Heart left ventricle (tissue), 16 donors: Measurements from ENCODE around the gene TUBA4A. TPM values are rescaled to one million over a fixed set of nuclear protein-coding genes. Genes with fewer than 3 reads are reported as not detected.

Source experiments
- ATAC-seq, 4 donors: fragments of 200-7000 bp; cut with Tn5 transposase; one replicate each; pipeline ENCODE4 v1.9.1; 2020 to 2022; ENCODE audit warnings: moderate library complexity in 4 of 4, mild to moderate bottlenecking in 3 of 4, moderate number of reproducible peaks in 1 of 4
- DNase-seq, 5 donors: peaks; one replicate each; pipeline ENCODE4 v3.0.0-alpha.2; 2020
- H3K27ac ChIP-seq, 12 donors: fragments of 200-600 bp; sonication (generic) in 4 of 12; one replicate each; pipeline versions ENCODE4 v1.5.0 to v1.8.0; 2016 to 2022; ENCODE audit warnings: mild to moderate bottlenecking in 2 of 12
- H3K27me3 ChIP-seq, 9 donors: fragments of 200-600 bp; sonication (generic) in 2 of 9; one replicate each; pipeline versions ENCODE4 v1.5.1 to v1.8.0; 2016 to 2022; ENCODE audit warnings: mild to moderate bottlenecking in 3 of 9
- H3K36me3 ChIP-seq, 9 donors: fragments of 200-600 bp; sonication (generic) in 2 of 9; one replicate each; pipeline versions ENCODE4 v1.5.0 to v1.8.0; 2018 to 2022; ENCODE audit warnings: mild to moderate bottlenecking in 2 of 9
- H3K4me1 ChIP-seq, 12 donors: fragments of 200-600 bp; sonication (generic) in 4 of 12; one replicate each; pipeline versions ENCODE4 v1.5.0 to v1.8.0; 2016 to 2022; ENCODE audit warnings: mild to moderate bottlenecking in 3 of 12
- H3K4me3 ChIP-seq, 12 donors: fragments of 200-600 bp; sonication (generic) in 4 of 12; one replicate each; pipeline versions ENCODE4 v1.5.0 to v1.8.0; 2017 to 2022; ENCODE audit warnings: mild to moderate bottlenecking in 9 of 12, moderate library complexity in 4 of 12
- H3K9me3 ChIP-seq, 12 donors: fragments of 200-600 bp; sonication (generic) in 4 of 12; one replicate each; pipeline versions ENCODE4 v1.5.0 to v1.8.0; 2016 to 2022; ENCODE audit warnings: mild to moderate bottlenecking in 1 of 12
- POLR2A ChIP-seq, 2 donors: fragments of 450-650 bp; IDR thresholded peaks; one replicate each; pipeline ENCODE4 v1.6.1; 2017; ENCODE audit warnings: antibody characterized with exemption in 2 of 2, mild to moderate bottlenecking in 2 of 2, moderate library complexity in 2 of 2
- WGBS, 4 donors: extraction: QIAGEN DNeasy Blood & Tissue Kit in 2 of 4; methylation state at CpG; one replicate each; pipeline versions ENCODE4 v1.1.5 to v1.1.7; 2013 to 2018; 5-methylcytosine and 5-hydroxymethylcytosine counted together
- intact Hi-C, 10 donors: fragments of 100-400 bp; cut with DNase I; formaldehyde crosslinking; loops; one replicate each; pipeline versions ENCODE4 v1.11.1 to v1.14.2; 2022
- polyA plus RNA-seq, 2 donors: library from polyadenylated mRNA; stranded (reverse); fragments of 200-250 nt; gene quantifications; one replicate each; pipeline ENCODE4 v1.2.3, GENCODE V29; 2013
- total RNA-seq, 9 donors: library from RNA; depleted of rRNA in 2 of 9; stranded (reverse); fragments of >200 nt in 2 of 9; fragmentation: NEBNext Ultra II Directional in 3 of 9; extraction: Animal tissue kit (Norgen Biotek cat#: 25700) in 3 of 9; gene quantifications; one replicate each; pipeline versions ENCODE4 v1.1.0 to v1.2.4, GENCODE V29; 2016 to 2023
- TF ChIP-seq, protein P1 (sequence below), 12 donors: fragments of 200-600 bp; sonication (generic) in 4 of 12; IDR thresholded peaks; one replicate each; pipeline versions ENCODE4 v1.5.0 to v1.8.0; 2018 to 2022; ENCODE audit warnings: antibody characterized with exemption in 12 of 12, mild to moderate bottlenecking in 5 of 12
- donor health status: ischemic (EF 13 %, LVEDD 7.1; RV severe dilation, severe dysfunction).
- donor health status: healthy with polysubstance abuse.
- donor health status: DM: no; HTN: yes; CAD: no.
- donor health status: DM: no; HTN: no; CAD: no.
- donor health status: ischemic (EF 25% LVEDD 6.9; RV normal size, moderate dysfunction).
- donor health status: ischemic (EF 25% LVEDD 5.7; RV mildly dilated, moderate dysfunction).
- donor health status: healthy.
- donor health status: DM: yes; HTN: yes; CAD: no.
- donor health status: ischemic (EF 35%, LVEDD 5.7; RV mildly dilated, moderate dysfunction).
- donor health status: nonischemic (EF 11% LVEDD 7.7; RV severe dilation, severe dysfunction).
- donor health status: DM: yes; HTN: yes; CAD: no.
- donor health status: PGD.
- donor health status: ischemic (EF 29% LVEDD 5.4; RV normal size, mild dysfunction).
- donor health status: nonischemic (EF 23%, LVEDD 6.1; RV moderate dilation, normal function).

Gene TUBA4A
- total and polyA plus RNA-seq, 11 donors: 137 to 381 (median 193) TPM

DNA sequence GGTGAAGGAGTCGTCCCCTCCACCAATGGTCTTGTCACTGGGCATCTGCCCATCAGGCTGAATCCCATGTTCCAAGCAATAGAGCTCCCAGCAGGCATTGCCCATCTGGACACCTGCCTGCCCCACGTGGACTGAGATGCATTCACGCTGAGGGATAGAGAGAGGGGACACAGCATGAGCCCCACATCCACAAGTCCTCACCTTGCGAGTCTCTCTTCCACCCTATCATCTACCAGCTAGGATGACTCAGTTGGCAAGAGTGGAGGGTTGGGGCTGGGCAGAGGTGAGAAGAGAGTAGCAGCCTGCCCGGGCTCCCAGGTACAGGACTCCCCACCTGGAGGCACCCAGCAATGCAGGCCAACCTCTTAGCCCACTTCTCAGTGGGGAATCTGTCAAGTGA lies 1.6 kb downstream of the TUBA4A start:
- ATAC-seq: no peak
- peaks cover 6 to 76% (median 45%) of the 10 kb centered on the region in 12 donors for H3K4me1 ChIP-seq
- H3K27me3 ChIP-seq: peaks cover 0 to 10% (median 0%) of the 10 kb centered on the region in 9 donors

DNA sequence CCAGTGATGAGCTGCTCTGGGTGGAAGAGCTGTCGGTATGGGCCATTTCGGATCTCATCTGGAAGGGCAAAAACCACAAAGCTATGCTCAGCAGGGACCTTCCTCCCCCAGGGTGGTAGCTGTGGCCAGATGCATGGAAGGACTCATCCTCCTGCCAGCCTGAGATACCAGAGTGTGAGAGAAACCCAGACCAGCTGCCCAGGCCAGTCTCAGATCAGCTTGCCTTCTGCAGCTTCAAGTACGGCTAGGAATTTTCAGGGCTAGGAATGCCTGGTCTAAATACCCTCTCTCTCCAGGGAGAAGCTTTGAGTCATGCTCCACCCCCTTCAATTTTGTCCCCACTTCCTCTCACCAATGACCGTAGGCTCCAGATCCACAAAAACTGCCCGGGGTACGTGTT lies 2.1 kb downstream of the TUBA4A start:
- intact Hi-C loops: loop anchor here in 1 of 10 donors (2.0 kb wide), 1 partner anchor 27 kb away; the partner anchor contains the start of gene DNAJB2

More for the DNA sequence above, 1.6 kb downstream of the TUBA4A start:
- 56 to 60% (median 57%) methylated on average over 5 of the region's 5 CpGs for WGBS, 4 donors
- TF ChIP-seq, protein P1, sequence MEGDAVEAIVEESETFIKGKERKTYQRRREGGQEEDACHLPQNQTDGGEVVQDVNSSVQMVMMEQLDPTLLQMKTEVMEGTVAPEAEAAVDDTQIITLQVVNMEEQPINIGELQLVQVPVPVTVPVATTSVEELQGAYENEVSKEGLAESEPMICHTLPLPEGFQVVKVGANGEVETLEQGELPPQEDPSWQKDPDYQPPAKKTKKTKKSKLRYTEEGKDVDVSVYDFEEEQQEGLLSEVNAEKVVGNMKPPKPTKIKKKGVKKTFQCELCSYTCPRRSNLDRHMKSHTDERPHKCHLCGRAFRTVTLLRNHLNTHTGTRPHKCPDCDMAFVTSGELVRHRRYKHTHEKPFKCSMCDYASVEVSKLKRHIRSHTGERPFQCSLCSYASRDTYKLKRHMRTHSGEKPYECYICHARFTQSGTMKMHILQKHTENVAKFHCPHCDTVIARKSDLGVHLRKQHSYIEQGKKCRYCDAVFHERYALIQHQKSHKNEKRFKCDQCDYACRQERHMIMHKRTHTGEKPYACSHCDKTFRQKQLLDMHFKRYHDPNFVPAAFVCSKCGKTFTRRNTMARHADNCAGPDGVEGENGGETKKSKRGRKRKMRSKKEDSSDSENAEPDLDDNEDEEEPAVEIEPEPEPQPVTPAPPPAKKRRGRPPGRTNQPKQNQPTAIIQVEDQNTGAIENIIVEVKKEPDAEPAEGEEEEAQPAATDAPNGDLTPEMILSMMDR (IDR thresholded peaks at IDR 0.05): no peak
- TF ChIP-seq POLR2A (IDR thresholded peaks at IDR 0.05): no peak
- peak in 1 of 5 donors; percentile 33 for DNase-seq
- intact Hi-C loops: loop anchor here in 1 of 10 donors (2.0 kb wide), 1 partner anchor 27 kb away; the partner anchor contains the start of gene DNAJB2
- peak overlapping the region in 10 of 12 donors; percentile 82 to 91 (median 87) for H3K27ac ChIP-seq
- peaks cover 0 to 41% (median 25%) of the 10 kb centered on the region in 9 donors for H3K36me3 ChIP-seq
- peak overlapping the region in 9 of 12 donors; percentile 60 to 92 (median 78) for H3K4me3 ChIP-seq
- H3K9me3 ChIP-seq: no peaks in the 10 kb centered on the region

DNA sequence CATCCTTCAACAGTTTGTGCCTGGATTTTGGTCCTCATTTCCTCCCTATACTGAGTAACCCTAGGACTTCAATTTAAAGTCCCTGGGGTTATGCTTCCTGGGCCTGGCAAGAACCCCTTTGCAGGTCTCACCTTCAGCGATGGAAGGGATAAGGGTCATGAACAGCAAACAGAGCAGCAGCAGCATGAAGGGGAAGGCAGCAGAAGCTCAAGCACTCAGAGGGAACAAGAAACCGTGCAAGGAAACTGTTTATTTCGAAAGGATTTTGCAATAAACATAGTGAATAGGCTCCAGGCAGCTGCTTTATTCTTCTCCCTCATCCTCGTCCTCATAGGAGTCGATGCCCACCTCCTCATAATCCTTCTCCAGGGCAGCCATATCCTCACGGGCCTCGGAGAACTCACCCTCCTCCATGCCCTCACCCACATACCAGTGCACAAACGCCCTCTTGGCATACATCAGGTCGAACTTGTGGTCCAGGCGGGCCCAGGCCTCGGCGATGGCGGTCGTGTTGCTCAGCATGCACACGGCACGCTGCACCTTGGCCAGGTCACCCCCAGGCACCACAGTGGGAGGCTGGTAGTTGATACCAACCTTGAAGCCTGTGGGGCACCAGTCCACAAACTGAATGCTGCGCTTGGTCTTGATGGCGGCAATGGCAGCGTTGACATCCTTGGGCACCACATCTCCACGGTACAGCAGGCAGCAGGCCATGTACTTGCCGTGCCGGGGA lies 3.5 kb downstream of the TUBA4A start:
- TF ChIP-seq POLR2A (IDR thresholded peaks at IDR 0.05): no peak
- Histone ChIP-seq H3K4me3 (peak overlapping the region in 2 of 12 donors; percentile 15 to 42), H3K27ac (peak overlapping the region; percentile 20 to 95 (median 77)), H3K27me3 (peaks cover 0 to 10% (median 0%) of the 10 kb centered on the region in 9 donors), H3K36me3 (peaks cover 0 to 41% (median 29%) of the 10 kb centered on the region in 9 donors), H3K9me3 (no peaks in the 10 kb centered on the region), H3K4me1 (peaks cover 6 to 86% (median 53%) of the 10 kb centered on the region in 12 donors)
- no peak for DNase-seq
- no peak for ATAC-seq
- 89 to 92% (median 90%) methylated on average over 17 to 22 of the region's 22 CpGs for WGBS, 4 donors
- intact Hi-C loops: no loop called here

More for the DNA sequence above, 2.1 kb downstream of the TUBA4A start:
- peak overlapping the region in 10 of 12 donors; percentile 82 to 91 (median 87) for H3K27ac ChIP-seq
- H3K36me3 ChIP-seq: peaks cover 0 to 41% (median 29%) of the 10 kb centered on the region in 9 donors
- H3K4me1 ChIP-seq: peaks cover 6 to 80% (median 47%) of the 10 kb centered on the region in 12 donors
- peaks cover 0 to 10% (median 0%) of the 10 kb centered on the region in 9 donors for H3K27me3 ChIP-seq
- no peak for TF ChIP-seq POLR2A (IDR thresholded peaks at IDR 0.05)
- TF ChIP-seq, protein P1 (IDR thresholded peaks at IDR 0.05): no peak
- H3K9me3 ChIP-seq: no peaks in the 10 kb centered on the region
- DNase-seq: no peak
- peak overlapping the region in 4 of 12 donors; percentile 70 to 92 (median 79) for H3K4me3 ChIP-seq
- ATAC-seq: no peak
- whole genome bisulfite sequencing, 4 donors: 60 to 69% (median 68%) methylated on average over 6 of the region's 6 CpGs

DNA sequence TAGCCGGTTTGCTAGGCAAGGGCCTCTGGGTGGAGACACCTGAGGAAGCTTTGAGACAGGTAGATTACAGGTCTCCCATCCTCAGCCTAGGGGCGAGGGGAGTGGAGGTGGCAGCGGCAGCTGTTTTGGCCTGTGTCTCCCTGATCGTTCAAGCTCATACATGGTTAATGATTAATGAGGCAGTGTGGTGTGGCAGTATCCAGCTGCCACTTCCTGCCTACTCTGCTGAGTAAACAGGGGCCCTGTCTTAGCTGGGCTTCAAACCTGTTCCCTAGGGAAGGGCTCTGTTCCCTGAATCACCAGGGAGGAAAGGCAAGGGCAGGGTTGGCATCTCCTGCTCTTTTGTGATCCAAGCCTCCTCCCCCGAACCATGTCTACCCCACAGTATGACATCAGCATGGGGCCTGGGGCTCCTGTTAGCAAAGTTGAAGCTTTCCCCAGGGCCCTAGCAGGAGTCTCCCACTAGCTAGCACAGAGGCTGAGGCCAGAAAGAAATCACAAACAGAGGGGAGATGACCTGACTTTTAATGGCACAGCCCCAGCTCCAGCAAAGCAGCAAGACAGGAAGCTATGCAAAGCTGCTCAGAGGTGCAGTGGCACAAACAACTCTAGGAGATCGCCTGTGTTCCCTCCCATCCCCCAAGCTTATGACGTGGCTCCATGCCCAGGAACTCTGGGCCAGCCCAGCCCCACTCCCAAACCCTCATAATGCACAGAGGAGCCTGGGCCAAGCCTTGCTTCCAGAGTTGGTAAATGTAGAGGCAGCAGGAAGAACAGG lies 4.3 kb downstream of the TUBA4A start:
- Histone ChIP-seq H3K9me3 (no peaks in the 10 kb centered on the region), H3K27me3 (peaks cover 0 to 5% (median 0%) of the 10 kb centered on the region in 9 donors), H3K4me3 (peak overlapping the region in 5 of 12 donors; percentile 4 to 42 (median 10)), H3K4me1 (peaks cover 6 to 86% (median 55%) of the 10 kb centered on the region in 12 donors), H3K27ac (peak overlapping the region; percentile 58 to 95 (median 77)), H3K36me3 (peaks cover 0 to 41% (median 29%) of the 10 kb centered on the region in 9 donors)
- ATAC-seq (peak; percentile 32 to 61 (median 44)), DNase-seq (peak; percentile 69 to 82 (median 79))
- WGBS, 4 donors: 29 to 37% (median 33%) methylated on average over 5 to 7 of the region's 7 CpGs
- TF ChIP-seq, protein P1 (IDR thresholded peaks at IDR 0.05): no peak
- no peak for TF ChIP-seq POLR2A (IDR thresholded peaks at IDR 0.05)
- intact Hi-C loops: loop anchor here in 2 of 10 donors (5.0 to 10.0 kb wide), 2 partner anchors 43 to 45 kb away; no protein-coding TSS in a partner anchor
